ENCODE results near the gene AKAP8. TPM values are rescaled to one million over a fixed set of nuclear protein-coding genes. Genes with fewer than 3 reads are reported as not detected.

AKAP8 gene
- total and polyA plus RNA-seq, 4 donors = 7.5 to 12.4 (median 9.8) TPM

- no peak for DNase-seq (ENCODE audit: low spot score)
- Histone ChIP-seq H3K36me3 (ENCODE audit: control insufficient read depth in 4 of 4, insufficient read depth in 3 of 4, low read depth in 1 of 4, low read length in 3 of 4) (peaks cover 32 to 75% (median 58%) of the 10 kb centered on the region in 4 donors), H3K9ac (ENCODE audit: low read depth in 1 of 2, low read length in 2 of 2) (no peak overlapping the region), H3K9me3 (ENCODE audit: control insufficient read depth in 4 of 4, low read length in 3 of 4) (no peaks in the 10 kb centered on the region), H3K4me1 (ENCODE audit: control insufficient read depth in 4 of 4, insufficient read depth in 4 of 4, low read length in 3 of 4) (no peaks in the 10 kb centered on the region), H3K4me3 (ENCODE audit: low read depth in 1 of 3, low read length in 3 of 3) (no peak overlapping the region), H3K27me3 (ENCODE audit: control insufficient read depth in 4 of 4, insufficient read depth in 4 of 4, low read length in 3 of 4) (no peaks in the 10 kb centered on the region), H3K27ac (ENCODE audit: low read depth in 1 of 2, low read length in 2 of 2) (no peak overlapping the region)
- WGBS = 85% methylated on average over 11 of the region's 11 CpGs
- TF ChIP-seq HNF4G (IDR thresholded peaks at IDR 0.05) (no peak), JUND (IDR thresholded peaks at IDR 0.05) (no peak), GABPA (IDR thresholded peaks at IDR 0.05 in 1 of 2, conservative IDR thresholded peaks at IDR 0.05 in 1 of 2) (no peak), ATF3 (IDR thresholded peaks at IDR 0.05) (no peak), SP1 (IDR thresholded peaks at IDR 0.05) (no peak), TAF1 (conservative IDR thresholded peaks at IDR 0.05) (no peak), CTCF (IDR thresholded peaks at IDR 0.05; ENCODE audit: low read depth, low read length, missing input control) (no peak)
These were observed 18.2 kb upstream of the AKAP8 start for GRCh38 chr19:15397782-15398181.

GRCh38 chr19:15397236-15397635, 17.6 kb upstream of the AKAP8 start:
- no peak overlapping the region for H3K4me3 ChIP-seq (ENCODE audit: low read depth in 1 of 3, low read length in 3 of 3)
- no peak for TF ChIP-seq JUND (IDR thresholded peaks at IDR 0.05)
- no peak for TF ChIP-seq GABPA (IDR thresholded peaks at IDR 0.05 in 1 of 2, conservative IDR thresholded peaks at IDR 0.05 in 1 of 2)
- TF ChIP-seq HNF4A (conservative IDR thresholded peaks at IDR 0.05) = no peak
- no peak for TF ChIP-seq YY1 (IDR thresholded peaks at IDR 0.05)
- no peak for TF ChIP-seq FOXA2 (IDR thresholded peaks at IDR 0.05)
- no peak for TF ChIP-seq SP1 (IDR thresholded peaks at IDR 0.05)
- TF ChIP-seq EGR1 (IDR thresholded peaks at IDR 0.05; ENCODE audit: low read depth in 2 of 2) = no peak
- TF ChIP-seq TAF1 (conservative IDR thresholded peaks at IDR 0.05) = no peak
- no peak for TF ChIP-seq FOXA1 (IDR thresholded peaks at IDR 0.05)
- no peak for TF ChIP-seq ATF3 (IDR thresholded peaks at IDR 0.05)
- no peak for TF ChIP-seq MAX (IDR thresholded peaks at IDR 0.05)
- H3K27me3 ChIP-seq (ENCODE audit: control insufficient read depth in 4 of 4, insufficient read depth in 4 of 4, low read length in 3 of 4) = no peaks in the 10 kb centered on the region
- 94% methylated on average over 6 of the region's 6 CpGs for WGBS
- H3K4me1 ChIP-seq (ENCODE audit: control insufficient read depth in 4 of 4, insufficient read depth in 4 of 4, low read length in 3 of 4) = no peaks in the 10 kb centered on the region
- no peak overlapping the region for H3K9ac ChIP-seq (ENCODE audit: low read depth in 1 of 2, low read length in 2 of 2)
- no peaks in the 10 kb centered on the region for H3K9me3 ChIP-seq (ENCODE audit: control insufficient read depth in 4 of 4, low read length in 3 of 4)
- peaks cover 32 to 73% (median 53%) of the 10 kb centered on the region in 4 donors for H3K36me3 ChIP-seq (ENCODE audit: control insufficient read depth in 4 of 4, insufficient read depth in 3 of 4, low read depth in 1 of 4, low read length in 3 of 4)
- no peak overlapping the region for H3K27ac ChIP-seq (ENCODE audit: low read depth in 1 of 2, low read length in 2 of 2)
- no peak for DNase-seq (ENCODE audit: low spot score)

GRCh38 chr19:15396436-15396835, 16.8 kb upstream of the AKAP8 start:
- TF ChIP-seq YY1 (IDR thresholded peaks at IDR 0.05) (no peak), MAX (IDR thresholded peaks at IDR 0.05) (no peak), ATF3 (IDR thresholded peaks at IDR 0.05) (no peak), FOXA1 (IDR thresholded peaks at IDR 0.05) (no peak), GABPA (IDR thresholded peaks at IDR 0.05 in 1 of 2, conservative IDR thresholded peaks at IDR 0.05 in 1 of 2) (no peak), SP1 (IDR thresholded peaks at IDR 0.05) (no peak), REST (IDR thresholded peaks at IDR 0.05) (no peak), NR2F2 (IDR thresholded peaks at IDR 0.05) (no peak), HNF4A (conservative IDR thresholded peaks at IDR 0.05) (no peak), RXRA (IDR thresholded peaks at IDR 0.05) (no peak), JUND (IDR thresholded peaks at IDR 0.05) (no peak), FOXA2 (IDR thresholded peaks at IDR 0.05) (no peak)
- TF ChIP-seq, protein P1, sequence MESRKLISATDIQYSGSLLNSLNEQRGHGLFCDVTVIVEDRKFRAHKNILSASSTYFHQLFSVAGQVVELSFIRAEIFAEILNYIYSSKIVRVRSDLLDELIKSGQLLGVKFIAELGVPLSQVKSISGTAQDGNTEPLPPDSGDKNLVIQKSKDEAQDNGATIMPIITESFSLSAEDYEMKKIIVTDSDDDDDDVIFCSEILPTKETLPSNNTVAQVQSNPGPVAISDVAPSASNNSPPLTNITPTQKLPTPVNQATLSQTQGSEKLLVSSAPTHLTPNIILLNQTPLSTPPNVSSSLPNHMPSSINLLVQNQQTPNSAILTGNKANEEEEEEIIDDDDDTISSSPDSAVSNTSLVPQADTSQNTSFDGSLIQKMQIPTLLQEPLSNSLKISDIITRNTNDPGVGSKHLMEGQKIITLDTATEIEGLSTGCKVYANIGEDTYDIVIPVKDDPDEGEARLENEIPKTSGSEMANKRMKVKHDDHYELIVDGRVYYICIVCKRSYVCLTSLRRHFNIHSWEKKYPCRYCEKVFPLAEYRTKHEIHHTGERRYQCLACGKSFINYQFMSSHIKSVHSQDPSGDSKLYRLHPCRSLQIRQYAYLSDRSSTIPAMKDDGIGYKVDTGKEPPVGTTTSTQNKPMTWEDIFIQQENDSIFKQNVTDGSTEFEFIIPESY (IDR thresholded peaks at IDR 0.05) = no peak
- no peak overlapping the region for H3K27ac ChIP-seq (ENCODE audit: low read depth in 1 of 2, low read length in 2 of 2)
- 96% methylated on average over 3 of the region's 3 CpGs for WGBS
- no peaks in the 10 kb centered on the region for H3K27me3 ChIP-seq (ENCODE audit: control insufficient read depth in 4 of 4, insufficient read depth in 4 of 4, low read length in 3 of 4)
- H3K9ac ChIP-seq (ENCODE audit: low read depth in 1 of 2, low read length in 2 of 2) = no peak overlapping the region
- H3K4me3 ChIP-seq (ENCODE audit: low read depth in 1 of 3, low read length in 3 of 3) = no peak overlapping the region
- no peaks in the 10 kb centered on the region for H3K9me3 ChIP-seq (ENCODE audit: control insufficient read depth in 4 of 4, low read length in 3 of 4)
- peaks cover 33 to 71% (median 52%) of the 10 kb centered on the region in 4 donors for H3K36me3 ChIP-seq (ENCODE audit: control insufficient read depth in 4 of 4, insufficient read depth in 3 of 4, low read depth in 1 of 4, low read length in 3 of 4)
- no peak for DNase-seq (ENCODE audit: low spot score)
- H3K4me1 ChIP-seq (ENCODE audit: control insufficient read depth in 4 of 4, insufficient read depth in 4 of 4, low read length in 3 of 4) = no peaks in the 10 kb centered on the region

Measured in liver (tissue), 9 donors.